GM21825 (cell line): ENCODE measurements around the gene PAM16.
"Not testable (repeated sequence)": the region's sequence is repeated elsewhere in the genome, so short reads cannot be mapped to it uniquely, and the experiment has no call there.

Source experiments
- ATAC-seq: cut with Tn5 transposase; IDR thresholded peaks from one replicate; pipeline ENCODE4 v1.9.1; 2021; ENCODE audit warnings: mild to moderate bottlenecking, moderate library complexity; ENCODE audit not compliant: unreplicated experiment

PAM16 gene

GRCh38 chr16:4350787-4351659 is at the start of gene PAM16:
Gene PAM16, minus strand, starts transcription at chr16:4351321. Its CDS starts 87 bp downstream, at chr16:4351234.
- ATAC-seq, result peak; percentile 80

GRCh38 chr16:4399001-4399730 is 48.0 kb upstream of the PAM16 start:
- ATAC-seq, result no peak

- ATAC-seq, result no peak
Measured at GRCh38 chr16:4395055-4395726, 44.1 kb upstream of the PAM16 start.

DNA sequence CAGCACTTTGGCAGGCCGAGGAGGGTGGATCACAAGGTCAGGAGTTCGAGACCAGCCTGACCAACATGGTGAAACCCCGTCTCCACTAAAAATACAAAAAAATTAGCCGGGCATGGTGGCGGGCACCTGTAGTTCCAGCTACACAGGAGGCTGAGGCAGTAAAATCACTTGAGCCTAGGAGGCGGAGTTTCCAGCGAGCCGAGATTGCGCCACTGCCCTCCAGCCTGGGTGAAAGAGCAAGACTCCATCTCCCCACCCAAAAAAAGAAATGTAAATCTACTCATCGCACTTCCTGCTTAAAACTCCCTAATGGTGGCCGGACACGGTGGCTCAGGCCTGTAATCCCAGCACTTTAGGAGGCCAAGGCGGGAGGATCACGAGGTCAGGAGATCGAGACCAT is 42.7 kb upstream of the PAM16 start:
- not testable (repeated sequence) for ATAC-seq

GRCh38 chr16:4393240-4393600 is 42.1 kb upstream of the PAM16 start:
- no peak for ATAC-seq

GRCh38 chr16:4392382-4393239 is 41.5 kb upstream of the PAM16 start:
- ATAC-seq, result no peak

- ATAC-seq, result no peak
Measured at GRCh38 chr16:4391631-4392381, 40.7 kb upstream of the PAM16 start.

- ATAC-seq, result no peak
Measured at GRCh38 chr16:4390266-4391260, 39.4 kb upstream of the PAM16 start.

DNA sequence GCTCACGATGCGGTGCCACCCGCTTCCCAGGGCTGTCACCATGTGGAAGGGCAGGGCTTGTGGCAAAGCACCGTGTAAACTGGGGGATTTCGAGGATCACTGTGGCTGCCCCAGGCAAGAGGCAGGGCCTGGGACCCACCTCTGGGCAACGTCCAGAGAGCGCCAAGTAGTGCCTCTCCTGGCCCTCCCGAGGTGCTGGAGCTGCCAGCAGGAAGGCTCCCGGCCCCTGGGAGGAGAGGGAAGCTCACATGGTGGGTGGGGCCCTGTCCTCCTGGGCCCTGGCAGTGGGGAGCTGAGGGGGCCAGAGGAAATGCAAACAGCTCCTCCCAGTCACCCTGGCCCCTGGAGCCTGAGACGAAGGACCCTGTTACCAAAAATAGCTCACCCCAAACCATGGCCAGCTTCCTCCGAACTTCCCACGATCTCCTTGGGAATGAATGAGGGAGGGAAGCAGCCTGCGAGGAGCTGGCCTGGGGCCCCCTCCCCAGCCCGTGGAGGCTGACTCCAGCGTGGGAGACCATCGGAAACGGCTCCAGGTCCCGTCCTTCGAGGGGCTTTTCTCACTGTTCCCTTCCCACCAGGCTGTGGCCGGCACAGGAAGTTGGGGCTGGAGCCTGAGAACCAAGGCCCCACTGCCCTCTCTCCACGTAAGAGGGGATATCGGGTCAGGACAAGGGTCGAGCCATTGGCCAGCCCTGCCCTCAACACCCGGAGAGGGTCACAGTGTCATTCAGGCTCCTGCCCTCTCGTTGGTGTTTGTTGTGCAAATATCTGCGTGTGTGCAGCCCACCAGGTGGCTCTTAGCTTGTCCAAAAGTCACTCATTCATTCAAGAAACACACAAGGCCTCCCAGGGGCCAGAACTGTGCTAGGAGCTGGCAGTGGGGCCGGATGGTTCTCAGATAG is 38.2 kb upstream of the PAM16 start:
- no peak for ATAC-seq

DNA sequence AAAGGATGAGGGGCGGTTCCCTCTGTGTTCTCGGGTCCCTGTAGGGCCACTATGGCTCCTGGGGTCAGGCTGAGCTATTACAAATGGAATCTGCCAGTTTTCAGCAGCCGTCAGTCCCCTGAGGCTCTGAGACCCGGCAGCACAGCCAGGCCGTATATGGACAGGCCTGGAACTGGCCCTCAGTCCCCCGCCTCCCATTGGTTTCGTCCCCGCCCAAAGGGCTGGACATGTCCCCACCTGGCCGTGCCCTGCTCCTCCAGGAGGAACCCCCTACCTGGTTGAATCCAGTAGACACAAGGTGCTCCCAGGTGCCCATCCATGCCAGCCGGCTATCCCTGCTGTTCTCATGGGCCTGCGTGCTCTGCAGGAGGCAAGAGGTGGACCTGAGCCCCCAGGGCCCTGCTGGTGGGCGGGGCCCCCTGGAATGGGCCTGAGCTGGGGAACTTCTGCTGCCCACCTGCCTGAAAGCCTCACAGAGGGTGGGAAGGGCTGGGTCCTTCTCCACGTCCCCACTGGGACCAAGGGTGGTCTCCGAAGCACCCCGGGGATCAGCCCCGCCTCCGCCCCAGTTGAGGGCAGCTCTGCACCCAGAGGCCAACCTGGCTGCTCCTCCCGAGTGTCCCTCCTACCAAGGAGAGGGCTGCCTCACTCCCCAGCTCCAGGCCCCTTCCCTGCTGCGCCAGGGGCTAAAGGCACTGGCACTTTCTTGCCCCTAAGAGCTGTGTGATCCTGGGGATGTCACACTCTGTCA is 37.3 kb upstream of the PAM16 start:
- no peak for ATAC-seq

GRCh38 chr16:4387781-4388180 is 36.7 kb upstream of the PAM16 start:
- no peak for ATAC-seq

DNA sequence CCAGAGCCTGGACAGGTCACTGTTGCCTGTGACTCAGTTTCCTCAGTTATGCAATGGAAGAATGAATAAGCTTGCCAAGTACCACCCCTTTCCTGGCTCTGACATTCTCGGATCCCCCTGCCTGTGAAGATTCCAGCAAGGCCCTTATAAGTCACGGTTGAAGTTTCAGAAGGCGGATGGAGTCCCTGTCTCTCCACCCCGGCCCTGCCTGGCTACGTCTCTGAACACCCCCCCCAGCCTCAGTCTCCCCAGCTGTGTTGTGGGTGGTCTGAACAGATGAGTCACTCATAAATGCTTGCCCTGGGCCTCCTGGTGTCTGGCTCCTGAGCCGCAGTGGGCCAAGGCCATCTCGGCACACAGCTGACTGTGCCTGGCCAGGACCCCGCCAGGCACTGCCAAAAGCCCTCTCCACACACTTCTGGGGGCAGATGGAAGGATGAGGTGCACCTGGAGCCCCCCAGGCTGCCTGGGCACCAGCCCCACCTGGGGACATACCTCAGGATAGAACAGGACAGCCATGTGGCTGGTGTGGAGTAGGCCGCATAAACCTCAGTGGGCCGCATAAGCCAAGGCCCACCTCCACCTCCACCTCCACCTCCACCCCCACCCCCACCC is 35.9 kb upstream of the PAM16 start:
- no peak for ATAC-seq

- ATAC-seq, result no peak
Measured at GRCh38 chr16:4386451-4386805, 35.3 kb upstream of the PAM16 start.

- no peak for ATAC-seq
Measured at GRCh38 chr16:4385789-4386450, 34.8 kb upstream of the PAM16 start.

DNA sequence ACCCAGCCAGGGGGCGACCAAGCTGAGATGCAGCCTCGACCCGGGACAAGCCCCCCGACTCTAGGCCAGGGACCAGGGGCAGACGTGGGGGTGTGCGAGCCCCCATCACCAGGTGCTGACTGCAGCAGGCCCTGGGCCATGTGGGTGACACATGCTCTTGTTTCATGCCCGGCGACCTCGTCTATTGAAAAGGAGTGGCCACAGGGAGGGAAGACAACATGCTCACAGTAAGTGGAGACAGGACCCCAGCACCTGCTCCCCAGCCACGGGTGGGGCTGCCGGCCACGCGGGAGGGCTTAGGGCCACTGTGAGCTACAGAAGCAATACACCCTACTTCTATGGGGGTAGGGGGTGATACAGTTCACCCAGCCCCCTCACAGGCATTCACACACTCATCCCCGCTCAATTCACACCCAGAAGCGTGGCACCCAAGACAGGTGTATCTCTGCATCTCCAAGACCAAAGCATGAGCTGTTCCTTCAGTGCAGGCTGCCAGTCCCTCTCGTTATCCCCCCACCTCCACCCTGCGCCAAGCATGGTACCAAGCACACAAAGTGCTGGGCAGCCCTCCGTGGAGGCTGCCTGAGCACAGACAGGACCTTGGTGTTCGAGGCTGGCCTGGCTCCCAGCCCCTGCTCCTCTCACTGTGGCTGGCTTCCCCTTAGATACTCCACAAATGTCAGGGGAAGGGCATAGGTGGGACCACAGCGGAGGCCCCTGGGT is 34.1 kb upstream of the PAM16 start:
- no peak for ATAC-seq
